HG03565 (cell line): ENCODE data around the gene CYP39A1.
A peak's percentile ranks its signal among the peaks of the same experiment; 100 is the strongest.
"Not testable (repeated sequence)": the region's sequence is repeated elsewhere in the genome, so short reads cannot be mapped to it uniquely, and the experiment has no call there.

Source experiments
- ATAC-seq: cut with Tn5 transposase; IDR thresholded peaks from one replicate; pipeline ENCODE4 v1.9.1; 2021; ENCODE audit warnings: mild to moderate bottlenecking, moderate library complexity; ENCODE audit not compliant: unreplicated experiment

Gene CYP39A1

DNA sequence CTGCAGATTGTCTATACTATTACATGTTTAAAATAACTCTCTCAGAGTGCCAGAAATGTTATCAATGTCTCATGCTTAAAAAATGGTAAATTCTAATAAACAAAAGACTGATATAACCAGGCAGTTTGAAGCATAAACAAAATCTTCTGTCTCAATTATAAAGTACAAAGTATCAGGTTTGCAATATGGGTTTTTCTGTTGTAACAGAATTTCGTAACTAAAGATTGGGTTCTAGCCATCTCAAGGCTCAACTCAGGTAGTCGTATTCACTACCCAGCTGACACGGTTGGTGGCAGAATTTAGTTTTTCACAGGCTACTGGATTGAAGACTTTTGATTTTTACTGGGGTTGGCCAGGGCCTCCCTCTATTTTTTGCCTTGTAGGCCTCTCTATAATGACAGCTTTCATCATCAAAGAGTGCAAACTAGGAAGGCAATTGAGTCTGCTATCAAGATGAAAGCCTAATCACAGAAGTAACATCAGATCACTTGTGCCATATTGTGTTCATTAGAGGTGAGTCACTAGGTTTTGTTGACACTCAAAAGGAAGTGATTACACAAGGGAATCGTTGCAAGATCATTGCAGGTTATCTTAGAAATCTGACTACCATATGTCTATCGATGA is 3.6 kb downstream of the CYP39A1 start:
- no peak for ATAC-seq

DNA sequence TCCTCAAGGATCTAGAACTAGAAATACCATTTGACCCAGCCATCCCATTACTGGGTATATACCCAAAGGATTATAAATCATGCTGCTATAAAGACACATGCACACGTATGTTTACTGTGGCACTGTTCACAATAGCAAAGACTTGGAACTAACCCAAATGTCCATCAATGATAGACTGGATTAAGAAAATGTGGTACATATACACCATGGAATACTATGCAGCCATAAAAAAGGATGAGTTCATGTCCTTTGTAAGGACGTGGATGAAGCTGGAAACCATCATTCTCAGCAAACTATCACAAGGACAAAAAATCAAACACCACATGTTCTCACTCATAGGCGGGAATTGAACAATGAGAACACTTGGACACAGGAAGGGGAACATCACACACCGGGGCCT is 4.5 kb downstream of the CYP39A1 start:
- ATAC-seq, result not testable (repeated sequence)

DNA sequence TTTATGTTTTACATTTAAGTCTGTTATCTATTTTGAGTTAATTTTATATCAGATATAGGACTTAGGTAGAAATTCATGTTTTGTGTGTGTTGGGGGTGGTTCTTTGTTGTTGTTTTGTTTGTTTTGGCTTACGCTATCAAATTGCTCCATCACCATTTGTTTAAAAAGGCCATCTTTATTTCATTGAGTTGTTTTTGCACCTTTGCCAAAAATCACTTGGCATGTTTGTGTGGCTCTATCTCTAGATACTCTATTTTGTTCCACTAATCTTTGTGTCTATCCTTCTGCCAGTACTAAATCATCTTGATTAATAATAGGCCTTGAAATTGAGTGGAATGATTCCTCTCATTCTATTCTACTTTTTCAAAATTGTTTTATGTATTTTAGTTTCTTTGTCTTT is 7.4 kb downstream of the CYP39A1 start:
- ATAC-seq, result no peak

DNA sequence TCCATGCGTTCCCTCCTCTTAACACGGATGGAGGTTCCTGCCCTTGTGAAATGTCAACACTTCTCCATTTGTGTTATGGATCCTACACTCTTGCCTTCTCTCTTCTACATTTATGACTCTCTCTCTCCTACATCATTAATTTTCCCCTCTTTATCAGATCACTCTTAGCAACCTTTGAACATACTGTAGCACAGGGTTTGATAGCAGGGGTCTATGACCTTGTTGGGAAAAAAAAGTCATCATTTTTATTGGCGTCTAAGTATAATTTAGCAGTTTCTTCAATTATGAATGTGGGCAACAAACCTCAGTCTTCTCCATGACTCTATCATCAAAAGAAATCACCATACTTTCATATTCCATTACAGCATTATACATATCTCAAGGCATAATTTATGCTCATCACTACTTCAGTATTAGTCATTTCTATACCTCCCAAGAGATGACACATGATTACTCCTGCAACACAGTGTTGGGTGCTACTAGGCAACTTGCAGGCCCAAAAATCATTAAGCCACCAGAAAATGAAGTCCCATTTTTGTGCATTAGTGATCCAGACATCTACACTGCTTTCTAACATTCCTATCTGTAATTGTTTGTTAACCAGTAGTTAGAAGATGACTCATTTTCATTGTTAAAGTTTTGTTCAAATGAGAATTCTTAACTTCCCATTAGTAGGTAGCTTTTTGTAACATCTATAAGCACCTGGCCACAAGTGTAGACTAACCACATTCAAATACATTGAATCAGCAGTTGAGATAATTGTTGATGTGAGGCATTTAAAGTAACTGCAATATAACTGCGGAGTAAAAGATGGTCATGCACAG is 9.5 kb downstream of the CYP39A1 start:
- no peak for ATAC-seq

DNA sequence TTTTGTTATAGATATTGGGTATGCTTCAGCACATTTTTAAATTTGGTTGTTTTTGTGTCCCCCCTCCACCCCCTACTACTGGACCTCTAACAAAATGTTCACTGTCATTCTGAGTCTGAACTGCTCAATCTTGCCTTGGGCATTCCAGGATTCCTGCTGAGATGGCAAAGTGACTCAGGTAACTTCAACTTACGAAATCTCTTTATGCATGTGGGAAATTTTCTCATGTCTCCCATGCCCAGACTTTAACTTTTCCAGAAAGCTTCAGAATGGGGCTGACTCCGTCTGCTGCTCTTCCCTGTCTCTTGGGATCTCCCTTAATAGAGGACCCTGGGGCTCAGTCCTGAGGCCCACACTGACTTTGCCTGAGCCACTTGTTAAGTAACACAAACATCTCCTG is 14.0 kb downstream of the CYP39A1 start:
- no peak for ATAC-seq

DNA sequence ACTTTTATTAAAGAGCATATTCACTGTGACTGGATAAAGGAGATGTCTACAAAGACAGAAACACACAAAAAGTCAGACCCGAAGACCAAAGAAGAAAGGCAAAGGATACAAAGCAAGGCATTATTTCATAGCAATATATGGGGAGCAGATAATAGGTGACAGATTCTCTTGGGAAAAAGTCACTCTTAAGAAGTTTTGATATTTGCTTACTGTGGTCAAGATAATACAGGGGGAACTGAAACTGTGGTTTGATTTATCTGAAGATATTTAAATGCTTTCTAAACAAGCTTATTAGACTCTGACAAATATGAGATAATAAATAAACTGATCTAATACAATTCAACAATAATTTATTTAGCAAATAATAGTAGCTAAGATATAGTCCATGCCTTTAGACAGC is 14.7 kb downstream of the CYP39A1 start:
- no peak for ATAC-seq

DNA sequence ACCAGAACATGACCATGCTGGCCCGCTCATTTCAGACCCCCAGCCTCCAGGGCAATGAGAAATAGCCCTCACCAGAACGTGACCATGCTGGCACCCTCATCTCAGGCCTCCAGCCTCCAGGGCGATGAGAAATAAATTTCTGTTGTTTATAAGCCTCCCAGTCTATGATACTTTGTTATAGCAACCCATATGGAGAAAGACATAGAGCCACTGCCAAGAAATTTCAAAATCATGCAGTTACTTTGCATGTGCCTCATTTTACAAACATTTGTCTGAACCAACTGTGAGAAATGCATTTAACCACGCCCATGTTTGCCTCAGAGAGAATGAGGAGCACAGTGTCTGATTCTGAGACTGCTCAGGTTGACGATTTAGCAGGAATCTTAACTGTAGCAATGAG is 15.5 kb downstream of the CYP39A1 start:
- ATAC-seq, result no peak

DNA sequence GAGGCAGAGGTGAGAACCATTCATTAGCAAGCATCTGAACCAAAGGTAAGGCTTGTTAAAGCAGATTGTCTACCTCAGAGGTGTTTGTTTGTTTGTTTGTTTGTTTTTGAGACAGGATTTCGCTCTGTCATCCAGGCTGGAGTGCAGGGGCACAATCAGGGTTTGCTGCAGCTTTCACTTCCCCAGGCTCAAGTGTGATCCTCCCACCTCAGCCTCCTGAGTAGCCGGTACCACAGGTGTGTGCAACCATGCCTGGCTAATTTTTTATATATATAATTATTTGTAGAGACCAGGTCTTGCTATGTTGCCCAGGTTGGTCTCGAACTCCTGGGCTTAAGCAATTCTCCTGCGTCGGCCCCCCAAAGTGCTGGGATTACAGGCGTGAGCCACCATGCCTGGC is 17.2 kb downstream of the CYP39A1 start:
- ATAC-seq, result no peak

DNA sequence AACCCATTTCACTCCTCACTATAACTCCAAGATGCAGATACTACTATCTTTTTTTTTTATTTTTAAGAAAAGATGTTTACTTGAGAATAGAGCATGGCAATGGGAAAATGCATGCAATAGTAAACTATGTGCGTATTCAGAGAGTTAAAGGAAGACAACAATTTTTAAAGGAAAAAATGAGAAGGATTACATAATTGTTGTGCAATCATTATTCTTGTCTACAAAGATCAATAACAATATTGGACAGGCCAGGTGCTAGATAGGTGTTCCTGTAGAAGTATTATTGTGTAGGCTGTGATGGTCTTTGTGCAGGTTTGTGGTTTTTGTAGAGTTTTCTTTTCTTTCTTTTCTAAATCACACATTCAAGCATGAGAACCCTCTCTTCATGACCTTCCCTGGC is 20.6 kb downstream of the CYP39A1 start:
- no peak for ATAC-seq

DNA sequence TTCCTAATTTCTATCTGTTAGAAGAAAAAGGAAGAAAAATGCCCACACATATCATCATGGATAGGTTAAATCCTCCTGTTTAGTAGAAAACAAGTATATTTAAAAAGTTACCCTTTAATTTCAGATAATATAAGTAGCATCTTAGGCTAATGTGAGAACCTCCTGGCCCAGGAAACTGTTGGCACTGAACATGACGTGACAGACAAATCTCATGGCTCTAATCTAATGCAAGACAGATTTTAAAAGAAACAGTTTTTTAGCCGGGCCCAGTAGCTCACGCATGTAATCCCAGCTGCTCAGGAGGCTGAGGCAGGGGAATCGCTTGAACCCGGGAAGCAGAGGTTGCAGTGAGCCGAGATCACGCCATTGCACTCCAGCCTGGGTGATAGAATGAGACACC is 22.9 kb downstream of the CYP39A1 start:
- no peak for ATAC-seq

DNA sequence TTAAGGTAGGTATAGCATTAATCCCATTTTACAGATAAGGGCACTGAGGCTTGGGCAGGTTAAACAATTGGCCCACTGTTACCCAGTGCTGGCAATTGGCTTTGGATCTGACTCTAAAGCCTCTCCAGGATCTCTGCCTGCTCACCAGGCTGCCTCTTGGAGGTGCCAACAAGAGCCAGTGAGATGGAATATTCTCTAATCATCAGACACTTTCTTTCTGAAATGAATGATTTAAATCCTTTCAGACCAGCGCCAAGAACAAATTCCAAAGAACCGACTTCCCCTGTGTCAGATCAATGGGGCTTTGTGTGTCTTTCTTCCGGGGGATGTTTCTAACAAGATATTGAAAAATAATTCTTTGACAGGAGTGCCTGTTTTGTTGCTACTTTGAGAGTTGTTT is 23.6 kb downstream of the CYP39A1 start:
- no peak for ATAC-seq

DNA sequence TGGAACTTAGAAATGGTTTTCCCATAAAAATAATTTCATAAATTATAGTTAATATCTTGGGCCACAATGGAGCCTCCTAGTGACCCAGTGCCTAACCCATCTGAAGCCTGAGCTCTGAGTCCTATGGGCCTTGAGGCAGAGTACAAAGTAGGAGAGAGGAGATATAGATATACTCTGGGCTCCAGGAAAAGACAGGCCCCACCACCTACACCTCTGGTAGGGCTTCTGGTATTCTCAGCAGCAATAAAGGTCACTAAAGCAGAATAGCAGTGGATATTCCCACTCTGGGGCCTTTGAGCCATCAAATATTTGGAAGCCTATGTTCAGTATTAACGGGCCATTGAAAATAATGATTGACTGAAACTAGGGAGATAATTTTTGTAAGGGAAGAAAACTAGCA is 24.1 kb downstream of the CYP39A1 start:
- ATAC-seq, result no peak

DNA sequence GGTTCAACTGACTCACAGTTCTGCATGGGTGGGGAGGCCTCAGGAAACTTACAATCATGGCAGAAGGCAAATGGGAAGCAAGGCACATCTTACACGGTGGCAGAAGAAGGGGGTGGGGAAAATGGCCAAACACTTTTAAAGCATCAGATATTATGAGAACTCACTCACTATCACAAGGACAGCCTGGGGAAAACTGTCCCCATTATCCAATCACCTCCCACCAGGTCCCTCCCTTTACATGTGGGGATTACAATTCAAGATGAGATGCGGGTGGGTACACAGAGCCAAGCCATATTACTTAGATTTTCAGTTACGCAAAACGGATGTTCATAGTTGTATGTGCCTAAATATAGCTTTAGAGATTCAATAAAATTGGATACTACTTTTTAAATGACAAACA is 25.6 kb downstream of the CYP39A1 start:
- no peak for ATAC-seq

DNA sequence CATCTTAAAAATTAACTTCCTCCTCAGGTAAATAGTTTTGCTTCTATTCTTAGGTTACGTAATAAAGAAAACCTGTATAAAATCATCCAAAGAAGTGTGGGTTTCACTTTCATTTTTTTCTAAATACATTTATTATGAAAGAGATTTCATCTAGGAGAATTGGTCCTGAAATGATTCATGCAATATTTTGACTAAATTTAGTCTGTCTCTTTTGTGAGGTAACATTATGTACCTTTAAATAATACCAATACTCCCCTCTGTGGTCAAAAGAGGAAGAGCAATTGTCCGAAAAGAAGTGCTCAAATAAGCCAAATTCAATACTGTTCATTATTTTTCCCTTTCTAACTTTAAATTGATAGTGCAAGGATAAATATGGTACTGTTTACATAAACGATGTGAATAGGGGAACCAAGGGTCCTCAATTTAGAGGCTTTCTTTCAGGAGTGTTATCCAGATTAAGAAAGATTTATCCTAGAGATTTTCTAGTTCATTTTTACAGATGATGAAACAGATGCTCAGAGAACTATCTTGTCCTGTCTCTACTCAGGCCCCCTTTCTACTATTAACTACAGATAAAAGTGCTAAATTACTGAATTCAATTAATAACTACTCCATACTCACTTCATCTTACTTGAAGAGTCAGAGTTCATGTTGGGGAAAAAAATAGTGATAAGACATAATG is 26.2 kb downstream of the CYP39A1 start:
- peak; percentile 66 for ATAC-seq

DNA sequence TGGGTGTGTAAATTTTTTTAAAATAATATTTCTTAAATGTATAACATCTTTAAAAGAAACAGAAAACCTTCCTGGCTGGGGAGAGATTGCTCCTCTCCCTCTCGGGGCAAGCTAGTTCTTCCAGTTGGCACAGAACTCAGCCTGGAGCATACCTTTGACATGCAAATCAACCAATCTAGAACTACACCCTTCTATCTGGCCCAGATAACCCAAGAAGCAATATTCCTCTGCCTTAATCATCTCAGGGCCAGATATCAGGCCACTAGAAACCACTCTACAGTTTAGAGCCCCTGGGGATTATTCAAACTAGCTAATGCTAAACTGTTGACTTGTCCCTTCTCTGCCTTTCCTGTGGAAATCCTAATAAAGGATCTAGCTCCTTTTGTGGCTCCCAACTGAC is 33.9 kb downstream of the CYP39A1 start:
- ATAC-seq, result no peak

DNA sequence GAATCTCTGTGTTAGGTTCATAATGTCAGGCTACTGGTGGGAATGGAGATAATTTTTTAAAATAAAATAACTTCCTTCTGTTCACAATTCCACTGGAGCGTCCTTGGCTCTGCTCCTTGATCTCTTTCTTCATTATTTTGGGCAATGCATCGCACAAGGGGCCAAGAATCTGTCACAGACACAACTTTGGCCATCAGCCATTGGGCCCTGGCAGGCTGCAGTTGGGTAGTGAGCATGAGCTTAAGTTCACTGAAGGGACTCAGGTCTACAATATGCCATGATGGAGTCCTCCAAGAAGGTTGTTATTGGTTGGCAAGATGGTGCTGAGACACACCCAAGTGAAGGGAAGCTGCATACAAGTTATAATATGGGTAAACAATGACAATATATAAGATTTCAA is 40.0 kb downstream of the CYP39A1 start:
- ATAC-seq, result no peak

DNA sequence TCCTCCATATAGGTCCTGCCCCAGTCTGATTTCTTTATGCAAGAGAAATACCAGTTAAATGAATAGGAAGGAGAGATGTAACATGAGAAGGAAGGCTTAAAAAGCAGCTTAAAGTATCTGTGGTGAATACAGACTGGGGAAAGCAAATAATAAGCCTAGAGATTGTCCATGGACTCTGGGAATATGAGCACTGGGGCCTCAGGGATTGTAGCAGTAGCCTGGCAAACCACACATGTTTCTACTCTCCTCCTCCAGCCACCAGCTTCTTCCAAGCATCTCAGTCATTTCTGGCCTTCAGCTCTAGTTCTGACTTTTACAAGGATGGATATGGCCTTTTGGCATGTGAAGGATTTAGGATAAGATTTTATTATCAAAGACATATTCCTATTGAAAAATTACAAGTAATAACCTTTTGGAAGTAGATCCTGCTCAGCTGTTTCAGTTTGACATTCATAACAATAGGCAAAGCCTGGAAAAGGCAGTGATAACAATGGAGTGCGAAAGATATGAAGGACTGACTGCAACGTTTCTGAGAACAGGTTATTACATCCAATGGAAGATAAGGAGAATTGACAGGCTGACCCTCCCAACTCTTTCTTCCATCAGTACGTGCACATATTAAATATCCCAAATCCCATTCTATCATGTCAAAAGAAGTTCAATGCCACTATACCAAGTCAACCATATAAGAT is 41.6 kb downstream of the CYP39A1 start:
- ATAC-seq, result no peak

DNA sequence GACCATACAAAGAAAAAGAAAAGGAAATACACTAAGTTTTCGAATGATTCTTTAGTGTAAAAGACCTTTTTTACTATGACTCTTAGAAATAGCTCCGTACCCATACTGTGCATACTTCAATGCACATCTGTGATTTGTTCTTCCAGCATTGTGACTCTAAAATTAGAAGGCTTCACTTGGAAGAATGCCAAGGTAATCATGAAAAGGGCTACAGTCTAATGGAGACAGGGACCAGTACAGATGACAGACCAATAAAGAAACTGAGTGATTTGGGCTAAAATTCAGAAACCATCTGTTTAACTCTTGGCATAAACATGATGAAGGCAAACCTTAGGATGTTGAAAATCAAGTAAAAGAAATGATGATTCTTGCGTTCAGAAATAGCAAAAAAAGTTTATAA is 46.3 kb downstream of the CYP39A1 start:
- no peak for ATAC-seq

DNA sequence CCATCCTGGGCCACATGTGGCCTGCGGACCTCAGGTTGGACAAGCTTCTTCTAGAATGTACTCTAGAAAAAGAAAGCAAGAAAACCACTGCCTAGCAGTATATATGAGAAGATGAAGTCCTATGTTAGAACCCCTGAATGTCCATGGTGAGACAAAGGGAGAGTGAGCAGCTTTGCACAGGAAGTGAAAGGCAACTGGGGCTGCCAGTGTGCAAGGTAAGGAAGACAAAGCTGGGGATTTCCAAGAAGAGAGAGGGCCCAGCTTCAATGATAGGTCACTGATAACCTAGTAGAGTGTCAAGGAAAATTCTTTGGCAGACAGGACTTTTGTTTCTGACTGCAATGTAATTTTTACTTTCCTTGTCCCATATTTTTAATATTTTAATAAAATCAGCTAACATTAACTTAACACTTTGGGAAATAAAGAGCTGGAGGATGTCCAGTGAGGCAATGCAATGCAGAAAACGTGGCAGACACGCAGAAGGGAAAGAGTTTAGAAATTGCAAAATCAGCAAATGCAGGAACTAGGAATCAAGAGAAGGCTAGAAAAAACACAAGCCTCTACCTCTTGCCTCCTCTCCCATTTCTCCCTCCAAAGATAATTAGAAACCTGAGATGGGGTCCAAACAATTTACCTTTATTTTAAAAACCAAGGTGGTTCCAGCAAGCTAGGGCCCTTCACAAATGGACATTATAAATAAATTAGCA is 47.4 kb downstream of the CYP39A1 start:
- ATAC-seq, result no peak

DNA sequence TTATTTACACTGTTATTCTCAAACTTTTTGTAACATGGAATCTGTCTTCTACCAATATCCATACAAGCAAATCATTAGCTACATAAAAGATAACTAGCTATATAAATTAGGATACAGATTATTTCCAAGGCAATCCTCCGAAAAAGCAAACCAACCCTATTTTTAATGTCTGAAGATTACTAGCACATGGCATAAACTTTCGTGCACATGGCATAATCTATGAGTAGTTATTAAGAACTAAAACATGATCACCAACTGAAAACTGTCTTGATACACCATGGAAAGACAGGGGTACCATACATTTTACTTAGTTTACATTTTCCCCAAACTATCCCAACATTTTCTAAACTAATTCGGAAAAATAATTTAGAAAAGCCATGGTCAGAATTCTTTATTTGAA is 54.4 kb downstream of the CYP39A1 start:
- no peak for ATAC-seq

DNA sequence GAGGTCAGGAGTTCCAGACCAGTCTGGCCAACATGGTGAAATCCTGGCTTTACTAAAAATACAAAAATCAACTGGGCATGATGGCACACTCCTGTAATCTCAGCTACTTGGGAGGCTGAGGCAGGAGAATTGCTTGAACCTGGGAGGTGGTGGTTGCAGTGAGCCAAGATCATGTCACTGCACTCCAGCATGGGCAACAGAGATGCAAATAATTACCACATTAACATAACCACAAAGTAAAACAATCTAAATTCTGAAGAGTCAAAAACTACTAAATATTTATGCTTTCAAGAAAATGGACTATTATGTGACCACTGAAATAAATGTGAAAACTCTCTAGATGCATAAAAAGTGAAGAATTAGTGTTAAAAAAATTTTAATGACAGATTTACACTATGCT is 59.9 kb downstream of the CYP39A1 start:
- no peak for ATAC-seq
